PC-9 (cell line): ENCODE measurements around the gene RABGGTA.

ENCODE experiments used
- EZH2 ChIP-seq: fragments of 200-600 bp; sonication (generic); IDR thresholded peaks from 2 replicates; pipeline ENCODE4 v1.8.0; 2017; ENCODE audit warnings: antibody characterized with exemption, low read depth
- TF ChIP-seq, protein P1 (sequence below): fragments of 200-600 bp; sonication (generic); conservative IDR thresholded peaks from 2 replicates; pipeline ENCODE4 v1.6.1; 2017; ENCODE audit warnings: mixed run types, antibody characterized with exemption, mild to moderate bottlenecking, moderate library complexity

DNA sequence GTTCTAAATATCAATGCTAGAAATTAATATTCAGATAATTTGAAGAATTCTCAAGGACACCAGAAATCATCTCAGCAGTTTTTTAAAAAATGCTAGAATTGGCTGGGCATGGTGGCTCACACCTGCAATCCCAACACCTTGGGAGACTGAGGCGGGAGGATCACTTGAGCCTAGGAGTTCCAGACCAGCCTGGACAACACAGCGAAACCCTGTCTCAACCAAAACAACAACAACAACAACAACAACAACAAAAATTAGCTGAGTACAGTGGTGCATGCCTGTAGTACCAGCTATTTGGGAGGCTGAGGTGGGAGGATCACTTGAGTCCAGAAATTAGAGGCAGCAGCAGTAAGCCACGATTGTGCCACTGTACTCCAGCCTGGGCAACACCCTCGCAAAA is 52.3 kb downstream of the RABGGTA start:
- TF ChIP-seq, protein P1, sequence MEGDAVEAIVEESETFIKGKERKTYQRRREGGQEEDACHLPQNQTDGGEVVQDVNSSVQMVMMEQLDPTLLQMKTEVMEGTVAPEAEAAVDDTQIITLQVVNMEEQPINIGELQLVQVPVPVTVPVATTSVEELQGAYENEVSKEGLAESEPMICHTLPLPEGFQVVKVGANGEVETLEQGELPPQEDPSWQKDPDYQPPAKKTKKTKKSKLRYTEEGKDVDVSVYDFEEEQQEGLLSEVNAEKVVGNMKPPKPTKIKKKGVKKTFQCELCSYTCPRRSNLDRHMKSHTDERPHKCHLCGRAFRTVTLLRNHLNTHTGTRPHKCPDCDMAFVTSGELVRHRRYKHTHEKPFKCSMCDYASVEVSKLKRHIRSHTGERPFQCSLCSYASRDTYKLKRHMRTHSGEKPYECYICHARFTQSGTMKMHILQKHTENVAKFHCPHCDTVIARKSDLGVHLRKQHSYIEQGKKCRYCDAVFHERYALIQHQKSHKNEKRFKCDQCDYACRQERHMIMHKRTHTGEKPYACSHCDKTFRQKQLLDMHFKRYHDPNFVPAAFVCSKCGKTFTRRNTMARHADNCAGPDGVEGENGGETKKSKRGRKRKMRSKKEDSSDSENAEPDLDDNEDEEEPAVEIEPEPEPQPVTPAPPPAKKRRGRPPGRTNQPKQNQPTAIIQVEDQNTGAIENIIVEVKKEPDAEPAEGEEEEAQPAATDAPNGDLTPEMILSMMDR: no peak
- TF ChIP-seq EZH2: no peak
